Measurements from ENCODE around the gene YY2. TPM values are rescaled to one million over a fixed set of nuclear protein-coding genes. Genes with fewer than 3 reads are reported as not detected.

Gene YY2
- total and polyA plus RNA-seq, 2 of the 4 experiments (the other 2 are of a cell fraction), result 0.72 to 2.5 TPM

- Histone ChIP-seq H3K14ac (replicated peaks; ENCODE audit: low read depth, low read length) (no peak overlapping the region), H2BK120ac (ENCODE audit: low read depth, low read length) (no peak overlapping the region), H4K5ac (ENCODE audit: low read depth, low read length) (no peak overlapping the region), H3K18ac (ENCODE audit: low read depth, low read length) (no peak overlapping the region), H3K56ac (ENCODE audit: extremely low read depth, insufficient read depth, low read length) (no peak overlapping the region), H2BK15ac (ENCODE audit: low read depth, low read length) (no peak overlapping the region), H2AK5ac (ENCODE audit: low read depth, low read length) (no peak overlapping the region), H3K27me3 (ENCODE audit: control insufficient read depth, insufficient read depth, low read length) (0 out of 2 replicates have a peak, but pooled peaks cover 2% of the 10 kb centered on the region), H3K4me3 (ENCODE audit: insufficient read depth, low read depth, low read length) (no peak overlapping the region), H2AFZ (replicated peaks; ENCODE audit: low read length, poor library complexity) (no peak overlapping the region), H2BK20ac (ENCODE audit: low read depth, low read length) (no peak overlapping the region), H3K4me2 (ENCODE audit: low read depth, low read length) (no peak overlapping the region), H3K9me1 (ENCODE audit: insufficient read depth, low read length) (no peaks in the 10 kb centered on the region), H3K4me1 (ENCODE audit: control insufficient read depth, insufficient read depth, low read length) (peaks cover 4% of the 10 kb centered on the region), H4K8ac (ENCODE audit: low read depth in 2 of 2, low read length in 2 of 2) (no peak overlapping the region), H4K20me1 (ENCODE audit: insufficient read depth, low read length) (no peaks in the 10 kb centered on the region), H3K9ac (ENCODE audit: low read depth, low read length) (no peak overlapping the region), H3K36me3 (ENCODE audit: control insufficient read depth, insufficient read depth, low read length) (no peaks in the 10 kb centered on the region), H2AK9ac (replicated peaks; ENCODE audit: low read depth, low read length, poor library complexity) (no peak overlapping the region), H4K91ac (ENCODE audit: insufficient read depth, low read depth, low read length) (no peak overlapping the region), H3K4ac (ENCODE audit: low read depth, low read length) (no peak overlapping the region), H3K23ac (ENCODE audit: low read depth, low read length) (no peak overlapping the region), H3K79me1 (ENCODE audit: low read depth in 1 of 2, low read length in 2 of 2) (no peaks in the 10 kb centered on the region), H3K27ac (ENCODE audit: insufficient read depth, low read length) (no peak overlapping the region), H2BK5ac (ENCODE audit: low read depth, low read length, poor library complexity, severe bottlenecking) (no peak overlapping the region), H3K9me3 (ENCODE audit: control insufficient read depth, insufficient read depth, low read length) (no peaks in the 10 kb centered on the region)
- no peak for ATAC-seq (ENCODE audit: low read depth)
- no CpG with 5 or more reads among the region's 1 CpG for WGBS, 2 experiments (ENCODE audit: extremely low coverage in 2 of 2, insufficient read length in 1 of 2)
- no TSS peak for BruUV-seq (replicated peaks)
- in situ Hi-C loops (cut with MboI; ENCODE audit: low sequenced_read_pairs), result no loop called here
- dilution Hi-C loops (cut with HindIII; ENCODE audit: low sequenced_read_pairs, unreplicated experiment), result no loop called here
- DNase-seq, result no peak
- ChIA-PET POLR2A (ENCODE audit: unreplicated experiment) (no interaction called here), CTCF (interaction anchor here (0.6 kb wide), 1 partner anchor 22 kb away, joined by 3 read pairs; no protein-coding TSS in a partner anchor)
- TF ChIP-seq USF2 (IDR thresholded peaks at IDR 0.05; ENCODE audit: low read depth, low read length) (no peak), CEBPB (IDR thresholded peaks at IDR 0.05; ENCODE audit: low read depth, low read length) (no peak), RFX5 (IDR thresholded peaks at IDR 0.05; ENCODE audit: low read depth, low read length) (no peak), CHD1 (IDR thresholded peaks at IDR 0.05; ENCODE audit: low read depth, low read length) (no peak), ELK1 (IDR thresholded peaks at IDR 0.05; ENCODE audit: borderline replicate concordance, low read depth, low read length) (no peak), FOS (IDR thresholded peaks at IDR 0.05; ENCODE audit: low read depth, low read length) (no peak), RAD21 (IDR thresholded peaks at IDR 0.05; ENCODE audit: low read length) (no peak)
- intact Hi-C loops (cut with micrococcal nuclease), result no loop called here
Measured at GRCh38 chrX:21875013-21875412, 19.2 kb downstream of the YY2 start.
